IPS-20b (cell line): Measurements from ENCODE around the gene VDR.

Experiments
- H3K27ac ChIP-seq: one replicate; pipeline ENCODE4 v1.5.1; 2013; ENCODE audit warnings: low read length
- H3K27me3 ChIP-seq: 2 replicates; pipeline ENCODE4 v1.6.1; 2013; ENCODE audit warnings: mild to moderate bottlenecking, low read length, inconsistent platforms; ENCODE audit not compliant: insufficient read depth
- H3K36me3 ChIP-seq: 2 replicates; pipeline ENCODE4 v1.6.1; 2013; ENCODE audit warnings: low read depth, mild to moderate bottlenecking, inconsistent platforms, low read length, moderate library complexity; ENCODE audit not compliant: insufficient read depth
- H3K4me1 ChIP-seq: 2 replicates; pipeline ENCODE4 v1.6.1; 2013; ENCODE audit warnings: mild to moderate bottlenecking, control low read depth, inconsistent platforms, low read length, moderate library complexity; ENCODE audit not compliant: insufficient read depth
- H3K4me3 ChIP-seq: 2 replicates; pipeline ENCODE4 v1.5.1; 2013; ENCODE audit warnings: mild to moderate bottlenecking, low read length, inconsistent platforms
- H3K9ac ChIP-seq: 2 replicates; pipeline ENCODE4 v1.6.1; 2013; ENCODE audit warnings: low read depth, mild to moderate bottlenecking, inconsistent platforms, low read length, moderate library complexity
- H3K9me3 ChIP-seq: 2 replicates; pipeline ENCODE4 v1.6.1; 2013; ENCODE audit warnings: mild to moderate bottlenecking, low read depth, low read length, inconsistent platforms; ENCODE audit not compliant: insufficient read depth

The VDR gene

GRCh38 chr12:47863985-47864384, 40.8 kb downstream of the VDR start:
- H3K4me3 ChIP-seq = no peak overlapping the region
- H3K9me3 ChIP-seq = no peaks in the 10 kb centered on the region
- H3K4me1 ChIP-seq = no peaks in the 10 kb centered on the region
- H3K27me3 ChIP-seq = no peaks in the 10 kb centered on the region
- H3K9ac ChIP-seq = no peak overlapping the region
- no peaks in the 10 kb centered on the region for H3K36me3 ChIP-seq
- H3K27ac ChIP-seq = no peak overlapping the region

- Histone ChIP-seq H3K9me3 (no peaks in the 10 kb centered on the region), H3K4me3 (no peak overlapping the region), H3K36me3 (no peaks in the 10 kb centered on the region), H3K27ac (no peak overlapping the region), H3K4me1 (no peaks in the 10 kb centered on the region), H3K9ac (no peak overlapping the region), H3K27me3 (no peaks in the 10 kb centered on the region)
These were observed 41.3 kb downstream of the VDR start for GRCh38 chr12:47863467-47863866.

DNA sequence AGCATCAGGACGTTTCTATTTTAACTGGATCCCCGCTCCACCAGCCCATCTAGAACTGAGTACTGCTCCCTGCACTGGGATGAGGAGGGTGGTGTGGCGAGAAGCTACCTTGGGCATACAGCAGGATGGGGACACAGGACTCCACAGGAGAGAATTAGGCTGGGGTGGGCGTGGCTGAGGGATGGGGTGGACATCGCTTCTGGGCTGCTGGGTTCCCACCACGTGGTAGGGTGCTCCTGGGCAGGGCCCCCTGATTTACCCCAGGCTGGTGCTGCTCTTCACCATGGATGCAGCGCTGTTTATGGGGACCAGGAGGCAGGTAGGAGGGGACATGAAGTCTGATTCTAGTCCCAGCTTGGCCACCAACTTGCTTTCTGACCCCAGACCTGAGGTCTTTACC, 41.9 kb downstream of the VDR start:
- Histone ChIP-seq H3K4me3 (no peak overlapping the region), H3K36me3 (no peaks in the 10 kb centered on the region), H3K27ac (no peak overlapping the region), H3K4me1 (no peaks in the 10 kb centered on the region), H3K9ac (no peak overlapping the region), H3K27me3 (no peaks in the 10 kb centered on the region), H3K9me3 (no peaks in the 10 kb centered on the region)

GRCh38 chr12:47862167-47862750, 42.5 kb downstream of the VDR start:
- H3K4me1 ChIP-seq = no peaks in the 10 kb centered on the region
- H3K36me3 ChIP-seq = no peaks in the 10 kb centered on the region

GRCh38 chr12:47860873-47861272, 43.9 kb downstream of the VDR start:
- no peaks in the 10 kb centered on the region for H3K27me3 ChIP-seq
- H3K36me3 ChIP-seq = no peaks in the 10 kb centered on the region

More at GRCh38 chr12:47862167-47862750, 42.5 kb downstream of the VDR start:
- no peak overlapping the region for H3K27ac ChIP-seq
- no peak overlapping the region for H3K4me3 ChIP-seq
- no peak overlapping the region for H3K9ac ChIP-seq
- no peaks in the 10 kb centered on the region for H3K9me3 ChIP-seq
- no peaks in the 10 kb centered on the region for H3K27me3 ChIP-seq

DNA sequence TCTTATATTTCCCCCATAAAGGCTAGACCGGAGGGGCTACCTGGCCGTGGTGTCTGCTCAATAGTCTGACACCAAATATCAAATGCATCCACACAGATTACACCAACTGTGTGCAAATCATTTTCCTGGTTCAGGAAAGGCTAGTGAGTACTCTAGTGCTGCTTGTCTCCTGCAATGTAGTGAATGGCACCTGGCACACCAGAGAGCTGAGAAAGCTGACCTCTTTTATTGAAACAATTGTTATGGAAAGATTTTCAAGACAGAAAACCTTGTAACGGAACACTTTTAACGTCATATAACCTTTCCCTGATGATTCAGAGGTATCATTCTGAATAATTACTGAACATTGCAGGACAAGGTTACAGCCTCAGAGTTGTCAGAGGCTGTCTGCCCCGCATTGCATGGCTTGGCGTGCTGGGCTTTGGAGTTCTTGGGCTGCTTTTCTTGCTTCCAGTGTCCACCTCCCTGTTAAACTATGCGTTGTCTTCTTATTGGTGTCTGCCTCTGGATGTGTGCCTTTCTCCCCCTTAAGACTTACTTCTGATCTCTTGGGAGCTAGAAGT, 44.4 kb downstream of the VDR start:
- H3K9me3 ChIP-seq = no peaks in the 10 kb centered on the region
- no peak overlapping the region for H3K9ac ChIP-seq
- no peak overlapping the region for H3K27ac ChIP-seq
- H3K4me3 ChIP-seq = no peak overlapping the region
- no peaks in the 10 kb centered on the region for H3K4me1 ChIP-seq
- no peaks in the 10 kb centered on the region for H3K36me3 ChIP-seq
- no peaks in the 10 kb centered on the region for H3K27me3 ChIP-seq

More at GRCh38 chr12:47860873-47861272, 43.9 kb downstream of the VDR start:
- no peaks in the 10 kb centered on the region for H3K9me3 ChIP-seq
- H3K27ac ChIP-seq = no peak overlapping the region
- H3K9ac ChIP-seq = no peak overlapping the region
- no peak overlapping the region for H3K4me3 ChIP-seq
- no peaks in the 10 kb centered on the region for H3K4me1 ChIP-seq

DNA sequence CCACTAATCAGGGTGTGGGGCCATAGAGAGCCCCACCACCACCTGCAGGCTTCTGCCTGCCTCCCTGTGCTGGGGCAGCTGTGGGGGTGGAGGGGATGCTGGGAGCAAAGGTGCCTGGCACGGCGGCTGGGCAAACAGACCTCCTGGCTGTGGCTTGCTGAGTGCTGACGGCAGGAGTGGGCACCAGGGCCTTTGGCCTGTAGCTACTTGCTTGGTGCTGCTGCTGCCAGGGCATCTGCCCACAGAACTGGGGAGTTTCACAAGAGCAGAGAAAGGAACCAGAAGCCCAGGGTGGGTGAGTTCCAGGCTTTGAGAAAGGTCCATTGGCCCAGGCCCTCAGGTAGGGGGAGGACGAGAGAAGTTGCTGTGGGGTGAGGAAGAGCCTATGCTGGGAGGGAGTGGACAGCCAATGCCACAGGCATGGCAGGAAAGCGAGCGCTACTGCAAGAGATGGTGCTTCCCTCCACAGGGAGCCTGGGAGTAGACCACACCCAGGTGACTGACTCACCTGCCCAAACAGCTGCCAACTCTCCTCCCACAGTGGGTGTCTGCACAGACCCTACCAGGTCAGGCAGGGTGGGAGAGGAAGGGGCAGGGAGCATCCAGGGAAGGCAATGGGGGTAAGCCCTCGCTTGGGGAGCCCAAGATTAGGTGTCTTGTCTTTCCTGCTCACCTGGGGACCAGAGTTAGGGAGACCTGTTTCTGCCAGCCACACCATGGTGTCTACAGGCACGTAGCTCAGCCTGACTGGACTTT, 46.1 kb downstream of the VDR start:
- H3K4me1 ChIP-seq = no peaks in the 10 kb centered on the region
- H3K36me3 ChIP-seq = no peaks in the 10 kb centered on the region
- no peak overlapping the region for H3K4me3 ChIP-seq
- H3K27ac ChIP-seq = no peak overlapping the region
- no peak overlapping the region for H3K9ac ChIP-seq
- H3K9me3 ChIP-seq = no peaks in the 10 kb centered on the region
- H3K27me3 ChIP-seq = no peaks in the 10 kb centered on the region

GRCh38 chr12:47856721-47857575, 47.8 kb downstream of the VDR start:
- Histone ChIP-seq H3K9ac (no peak overlapping the region), H3K27ac (no peak overlapping the region), H3K36me3 (no peaks in the 10 kb centered on the region), H3K27me3 (no peaks in the 10 kb centered on the region), H3K4me1 (no peaks in the 10 kb centered on the region), H3K9me3 (no peaks in the 10 kb centered on the region), H3K4me3 (no peak overlapping the region)

DNA sequence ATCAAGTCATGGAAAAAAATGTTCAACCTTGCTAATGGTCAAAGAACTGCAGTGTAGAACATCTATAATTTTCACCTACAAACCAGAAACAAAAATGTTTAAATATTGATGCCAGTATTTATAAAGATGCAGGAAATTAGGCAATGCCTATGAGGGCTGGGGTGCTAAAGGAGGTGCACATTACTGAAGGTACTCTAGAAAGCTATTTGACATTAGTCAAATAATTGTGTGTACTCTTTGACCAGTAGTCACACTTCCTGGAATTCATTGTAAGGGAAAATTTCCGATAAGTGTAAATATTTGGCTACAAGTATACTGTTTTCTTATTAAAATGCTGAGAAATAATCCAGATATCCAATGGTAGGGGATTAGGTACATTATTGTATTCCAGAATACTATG, 48.7 kb downstream of the VDR start:
- H3K36me3 ChIP-seq = no peaks in the 10 kb centered on the region

GRCh38 chr12:47855502-47855901, 49.3 kb downstream of the VDR start:
- Histone ChIP-seq H3K9ac (no peak overlapping the region), H3K4me1 (peaks cover 7% of the 10 kb centered on the region), H3K36me3 (no peaks in the 10 kb centered on the region), H3K9me3 (no peaks in the 10 kb centered on the region), H3K4me3 (no peak overlapping the region), H3K27me3 (no peaks in the 10 kb centered on the region), H3K27ac (no peak overlapping the region)

More for the DNA sequence above, 48.7 kb downstream of the VDR start:
- Histone ChIP-seq H3K4me3 (no peak overlapping the region), H3K27ac (no peak overlapping the region), H3K9me3 (no peaks in the 10 kb centered on the region), H3K9ac (no peak overlapping the region), H3K27me3 (no peaks in the 10 kb centered on the region), H3K4me1 (peaks cover 2% of the 10 kb centered on the region)

- Histone ChIP-seq H3K27me3 (no peaks in the 10 kb centered on the region), H3K4me1 (peaks cover 11% of the 10 kb centered on the region), H3K27ac (no peak overlapping the region), H3K9ac (no peak overlapping the region), H3K36me3 (no peaks in the 10 kb centered on the region), H3K9me3 (no peaks in the 10 kb centered on the region), H3K4me3 (no peak overlapping the region)
These were observed 50.3 kb downstream of the VDR start for GRCh38 chr12:47854531-47854930.
